Activated CD4-positive, alpha-beta T cell treated with anti-CD3 and anti-CD28 coated beads, Interleukin-2, Interleukin-6, amounts not matched to agents 100 ng/mL and 50 ng/mL, durations not matched to agents 16 hours and 8 hours (primary cell): Measurements from ENCODE around the gene CRCP.
A peak's percentile ranks its signal among the peaks of the same experiment; 100 is the strongest.
"Not testable (repeated sequence)": the region's sequence is repeated elsewhere in the genome, so short reads cannot be mapped to it uniquely, and the experiment has no call there.

Source experiments
- DNase-seq: peaks from one replicate; pipeline ENCODE4 v3.0.0-alpha.2; 2020

Gene CRCP

GRCh38 chr7:66114743-66115649, at the start of gene CRCP:
TSS of gene CRCP (plus strand) at chr7:66114847. CDS start at chr7:66114963, 116 bp downstream.
- DNase-seq, result peak; percentile 89

DNA sequence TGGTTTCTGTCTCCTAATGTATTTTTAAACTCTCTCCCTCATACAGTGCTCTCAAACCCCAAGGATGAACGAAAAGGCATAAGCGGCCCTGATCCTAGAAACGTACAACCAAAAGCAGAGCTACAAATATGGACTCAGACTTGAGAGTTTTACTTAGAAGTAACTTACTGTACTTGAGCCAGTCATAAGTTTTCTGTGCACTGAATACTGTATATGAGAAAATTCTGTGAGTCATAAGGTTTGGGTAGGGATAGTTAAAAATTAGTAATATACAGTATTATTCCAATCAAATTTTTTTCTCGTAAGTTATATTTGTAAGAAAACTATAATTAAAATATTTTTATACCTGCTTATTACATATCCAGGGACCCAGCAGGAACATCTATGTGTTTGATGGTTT, 44.9 kb upstream of the CRCP start:
- DNase-seq, result no peak

DNA sequence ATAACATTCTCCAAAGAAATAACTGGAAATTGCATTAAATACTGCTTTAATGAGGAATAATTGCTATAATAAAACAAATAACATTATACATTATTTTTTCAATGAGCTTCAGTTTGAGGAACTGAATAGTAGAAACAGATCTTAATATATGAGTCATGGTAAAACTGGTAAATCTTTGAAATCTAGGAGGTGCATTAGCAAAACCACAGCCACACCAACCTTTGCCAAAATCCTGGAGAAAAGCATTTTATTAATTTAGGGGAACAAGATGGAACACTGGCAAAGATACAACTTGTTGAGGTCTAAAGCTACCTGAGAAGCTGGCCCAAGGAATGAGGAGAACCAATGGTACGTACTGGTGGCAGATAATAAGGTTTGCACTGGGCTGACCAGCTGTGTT, 44.4 kb upstream of the CRCP start:
- DNase-seq, result no peak

DNA sequence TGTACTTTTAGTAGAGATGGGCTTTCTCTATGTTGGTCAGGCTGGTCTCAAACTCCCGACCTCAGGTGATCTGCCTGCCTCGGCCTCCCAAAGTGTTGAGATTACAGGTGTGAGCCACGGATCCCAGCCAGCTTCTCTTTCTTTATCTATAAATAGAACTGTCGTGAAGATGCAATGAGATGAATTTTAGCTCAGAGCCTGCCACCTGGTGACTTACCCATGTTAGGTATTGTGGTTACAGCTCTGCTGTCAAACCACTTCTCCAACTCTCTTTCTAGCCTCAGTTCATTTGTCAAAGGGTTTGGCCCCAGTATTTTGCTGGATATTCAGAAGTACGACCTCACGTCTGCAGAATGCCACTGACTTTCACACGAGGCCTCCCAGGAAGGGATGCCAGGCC, 42.4 kb upstream of the CRCP start:
- not testable (repeated sequence) for DNase-seq

- peak; percentile 93 for DNase-seq
These were observed 38.8 kb upstream of the CRCP start, which contains the start of gene ASL for GRCh38 chr7:66075590-66076461. TSS of gene ASL (plus strand) at chr7:66075819. CDS start at chr7:66076082, 263 bp downstream.

- no peak for DNase-seq
These were observed 38.0 kb upstream of the CRCP start for GRCh38 chr7:66076462-66077329.

- no peak for DNase-seq
These were observed 36.6 kb upstream of the CRCP start for GRCh38 chr7:66078067-66078466.

GRCh38 chr7:66082083-66082482, 32.6 kb upstream of the CRCP start:
- DNase-seq, result no peak

GRCh38 chr7:66082886-66083415, 31.7 kb upstream of the CRCP start:
- no peak for DNase-seq

GRCh38 chr7:66083677-66084076, 31.0 kb upstream of the CRCP start:
- DNase-seq, result no peak

- DNase-seq, result no peak
These were observed 25.5 kb upstream of the CRCP start for GRCh38 chr7:66088861-66089838.

DNA sequence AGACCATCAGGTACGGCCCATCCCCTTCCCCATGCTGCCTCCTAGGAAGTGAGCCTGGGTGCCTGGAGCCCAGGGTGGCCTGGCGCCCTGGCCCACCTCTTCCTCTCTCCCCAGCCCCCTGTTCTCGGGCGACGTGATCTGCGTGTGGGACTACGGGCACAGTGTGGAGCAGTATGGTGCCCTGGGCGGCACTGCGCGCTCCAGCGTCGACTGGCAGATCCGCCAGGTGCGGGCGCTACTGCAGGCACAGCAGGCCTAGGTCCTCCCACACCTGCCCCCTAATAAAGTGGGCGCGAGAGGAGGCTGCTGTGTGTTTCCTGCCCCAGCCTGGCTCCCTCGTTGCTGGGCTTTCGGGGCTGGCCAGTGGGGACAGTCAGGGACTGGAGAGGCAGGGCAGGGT, 22.0 kb upstream of the CRCP start:
- no peak for DNase-seq

GRCh38 chr7:66095010-66095409, 19.6 kb upstream of the CRCP start:
- no peak for DNase-seq

- DNase-seq, result no peak
These were observed 15.5 kb upstream of the CRCP start for GRCh38 chr7:66099232-66099550.

DNA sequence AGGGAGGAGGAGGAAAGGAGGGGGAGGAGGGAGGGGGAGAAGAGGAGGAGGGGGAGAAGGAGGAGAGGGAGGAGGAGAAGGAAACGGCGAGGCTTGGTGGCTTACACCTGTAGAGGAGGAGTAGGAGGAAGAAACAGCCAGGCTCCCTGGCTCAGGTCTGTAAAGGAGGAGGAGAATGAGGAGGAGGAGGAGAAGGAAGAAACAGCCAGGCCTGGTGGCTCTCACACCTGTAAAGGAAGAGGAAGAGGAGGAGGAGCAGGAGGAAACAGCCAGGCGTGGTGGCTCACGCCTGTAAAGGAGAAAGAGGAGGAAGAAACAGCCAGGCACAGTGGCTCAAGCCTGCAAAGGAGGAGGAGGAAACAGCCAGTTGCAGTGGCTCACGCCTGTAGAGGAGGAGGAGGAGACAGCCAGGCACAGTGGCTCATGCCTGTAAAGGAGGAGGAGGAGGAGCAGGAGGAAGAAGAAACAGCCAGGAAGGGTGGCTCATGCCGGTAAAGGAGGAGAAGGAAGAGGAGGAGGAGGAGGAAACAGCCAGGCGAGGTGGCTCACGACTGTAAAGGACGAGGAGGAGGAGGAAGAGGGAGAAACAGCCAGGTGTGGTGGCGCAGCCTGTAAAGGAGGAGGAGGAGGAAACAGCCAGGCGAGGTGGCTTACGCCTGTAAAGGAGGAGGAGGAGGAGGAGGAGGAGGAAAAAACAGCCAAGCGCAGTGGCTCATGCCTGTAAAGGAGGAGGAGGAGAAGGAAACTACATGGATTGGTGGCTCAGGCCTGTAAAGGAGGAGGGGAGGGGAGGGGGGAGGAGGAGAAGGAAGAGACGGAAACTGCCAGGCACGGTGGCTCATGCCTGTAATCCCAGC, 14.9 kb upstream of the CRCP start:
- peak; percentile 36 for DNase-seq

- DNase-seq, result no peak
These were observed 14.1 kb upstream of the CRCP start for GRCh38 chr7:66100408-66101050.

DNA sequence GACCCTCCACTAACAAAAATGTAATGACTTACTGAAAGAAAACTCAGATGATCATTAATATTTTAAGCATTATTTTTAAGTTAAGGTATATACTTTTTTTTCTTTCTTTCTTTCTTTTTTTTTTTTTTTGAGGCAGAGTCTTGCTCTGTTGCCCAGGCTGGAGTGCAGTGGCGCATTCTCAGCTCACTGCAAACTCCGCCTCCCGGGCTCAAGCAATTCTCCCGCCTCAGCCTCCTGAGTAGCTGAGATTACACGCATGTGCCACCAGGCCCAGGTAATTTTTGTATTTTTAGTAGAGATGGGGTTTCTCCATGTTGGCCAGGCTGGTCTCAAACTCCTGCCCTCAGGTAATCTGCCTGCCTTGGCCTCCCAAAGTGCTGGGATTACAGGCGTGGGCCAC, 12.5 kb upstream of the CRCP start:
- not testable (repeated sequence) for DNase-seq

DNA sequence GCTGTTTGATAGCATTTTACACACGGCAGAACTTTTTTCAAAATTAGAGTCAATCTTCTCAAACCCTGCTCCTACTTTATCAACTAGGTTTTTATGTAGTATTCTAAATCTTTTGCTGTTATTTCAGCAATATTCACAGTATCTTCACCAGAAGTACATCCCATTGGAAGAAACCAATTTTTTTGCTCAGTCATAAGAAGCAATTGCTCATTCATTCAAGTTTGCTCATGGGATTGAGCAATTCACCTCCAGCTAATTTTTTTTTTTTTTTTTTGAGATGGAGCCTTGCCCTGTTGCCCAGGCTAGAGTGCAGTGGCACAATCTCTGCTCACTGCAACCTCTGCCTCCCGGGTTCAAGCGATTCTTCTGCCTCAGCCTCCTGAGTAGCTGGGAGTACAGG, 10.7 kb upstream of the CRCP start:
- not testable (repeated sequence) for DNase-seq

DNA sequence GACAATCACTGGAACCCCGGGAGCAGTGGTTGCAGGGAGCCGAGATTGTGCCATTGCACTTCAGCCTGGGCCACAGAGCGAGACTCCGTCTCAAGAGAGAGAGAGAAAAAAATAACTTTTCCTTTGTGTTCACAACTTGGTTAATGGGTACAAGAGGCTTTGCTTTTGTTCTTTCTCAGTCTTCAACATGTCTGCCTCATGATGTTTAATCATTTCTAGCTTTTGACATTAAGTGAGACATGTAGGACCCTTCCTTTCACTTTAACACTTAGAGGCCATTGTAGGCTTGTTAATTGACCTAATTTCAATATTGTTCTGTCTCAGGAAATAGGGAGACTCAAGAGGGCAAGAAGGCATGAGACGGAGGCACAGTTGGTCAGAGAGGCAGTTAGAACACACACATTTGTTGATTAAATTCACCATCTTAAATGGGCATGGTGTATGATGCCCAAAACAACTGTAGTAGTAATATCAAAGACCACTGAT, 9.3 kb upstream of the CRCP start:
- DNase-seq, result no peak

GRCh38 chr7:66108410-66108809, 6.2 kb upstream of the CRCP start:
- DNase-seq, result not testable (repeated sequence)
